ENCODE data around the gene PNLIPRP3.

PNLIPRP3 gene

GRCh38 chr10:116470768-116471415 is 43.2 kb downstream of the PNLIPRP3 start:
- no peaks in the 10 kb centered on the region for H3K4me1 ChIP-seq (ENCODE audit: insufficient read depth, low read length, severe bottlenecking)
- no peak overlapping the region for H3K4me3 ChIP-seq (ENCODE audit: low read depth, low read length, poor library complexity, severe bottlenecking)
- H3K4me2 ChIP-seq (ENCODE audit: low read length): no peak overlapping the region
- no peak overlapping the region for H3K9ac ChIP-seq (ENCODE audit: low read length)
- H3K27me3 ChIP-seq (ENCODE audit: insufficient read depth, low read length): no peaks in the 10 kb centered on the region
- no peak for TF ChIP-seq EZH2 (IDR thresholded peaks at IDR 0.05; ENCODE audit: borderline replicate concordance, low read length)
- TF ChIP-seq CTCF (IDR thresholded peaks at IDR 0.05; ENCODE audit: low read length): peak; percentile 57
- H3K36me3 ChIP-seq (ENCODE audit: insufficient read depth, low read length): no peaks in the 10 kb centered on the region
- H4K20me1 ChIP-seq (ENCODE audit: insufficient read depth, low read length): no peaks in the 10 kb centered on the region
- no peak overlapping the region for H3K27ac ChIP-seq (ENCODE audit: low read depth, low read length, poor library complexity, severe bottlenecking)
- H2AFZ ChIP-seq (ENCODE audit: low read length): no peak overlapping the region
- H3K9me2 ChIP-seq (ENCODE audit: low read depth, low read length): no peaks in the 10 kb centered on the region
- no peaks in the 10 kb centered on the region for H3F3A ChIP-seq (ENCODE audit: insufficient read depth, low read length)
- no peaks in the 10 kb centered on the region for H3K9me3 ChIP-seq (ENCODE audit: low read length)
- no peaks in the 10 kb centered on the region for H3K79me2 ChIP-seq (ENCODE audit: insufficient read depth, low read length)

GRCh38 chr10:116472891-116473290 is 45.2 kb downstream of the PNLIPRP3 start:
- Histone ChIP-seq H3K36me3 (ENCODE audit: insufficient read depth, low read length) (no peaks in the 10 kb centered on the region), H2AFZ (ENCODE audit: low read length) (no peak overlapping the region), H3F3A (ENCODE audit: insufficient read depth, low read length) (no peaks in the 10 kb centered on the region), H3K9me3 (ENCODE audit: low read length) (no peaks in the 10 kb centered on the region), H3K9ac (ENCODE audit: low read length) (no peak overlapping the region), H3K9me2 (ENCODE audit: low read depth, low read length) (no peaks in the 10 kb centered on the region), H3K27me3 (ENCODE audit: insufficient read depth, low read length) (no peaks in the 10 kb centered on the region), H4K20me1 (ENCODE audit: insufficient read depth, low read length) (no peaks in the 10 kb centered on the region), H3K79me2 (ENCODE audit: insufficient read depth, low read length) (no peaks in the 10 kb centered on the region), H3K4me3 (ENCODE audit: low read depth, low read length, poor library complexity, severe bottlenecking) (no peak overlapping the region), H3K4me1 (ENCODE audit: insufficient read depth, low read length, severe bottlenecking) (no peaks in the 10 kb centered on the region), H3K27ac (ENCODE audit: low read depth, low read length, poor library complexity, severe bottlenecking) (no peak overlapping the region), H3K4me2 (ENCODE audit: low read length) (no peak overlapping the region)
- TF ChIP-seq CTCF (IDR thresholded peaks at IDR 0.05; ENCODE audit: low read length): no peak
- TF ChIP-seq EZH2 (IDR thresholded peaks at IDR 0.05; ENCODE audit: borderline replicate concordance, low read length): no peak

- Histone ChIP-seq H4K20me1 (ENCODE audit: insufficient read depth, low read length) (no peaks in the 10 kb centered on the region), H3K9me3 (ENCODE audit: low read length) (no peaks in the 10 kb centered on the region), H3K9me2 (ENCODE audit: low read depth, low read length) (no peaks in the 10 kb centered on the region)
These were observed 48.2 kb downstream of the PNLIPRP3 start for GRCh38 chr10:116475866-116476265.

More at GRCh38 chr10:116475866-116476265, 48.2 kb downstream of the PNLIPRP3 start:
- no peaks in the 10 kb centered on the region for H3K79me2 ChIP-seq (ENCODE audit: insufficient read depth, low read length)
- no peak overlapping the region for H2AFZ ChIP-seq (ENCODE audit: low read length)
- H3K36me3 ChIP-seq (ENCODE audit: insufficient read depth, low read length): no peaks in the 10 kb centered on the region
- no peak overlapping the region for H3K9ac ChIP-seq (ENCODE audit: low read length)
- TF ChIP-seq EZH2 (IDR thresholded peaks at IDR 0.05; ENCODE audit: borderline replicate concordance, low read length) (no peak), CTCF (IDR thresholded peaks at IDR 0.05; ENCODE audit: low read length) (no peak)
- no peaks in the 10 kb centered on the region for H3K27me3 ChIP-seq (ENCODE audit: insufficient read depth, low read length)
- no peak overlapping the region for H3K4me3 ChIP-seq (ENCODE audit: low read depth, low read length, poor library complexity, severe bottlenecking)
- H3K27ac ChIP-seq (ENCODE audit: low read depth, low read length, poor library complexity, severe bottlenecking): no peak overlapping the region
- no peaks in the 10 kb centered on the region for H3K4me1 ChIP-seq (ENCODE audit: insufficient read depth, low read length, severe bottlenecking)
- H3F3A ChIP-seq (ENCODE audit: insufficient read depth, low read length): no peaks in the 10 kb centered on the region
- H3K4me2 ChIP-seq (ENCODE audit: low read length): no peak overlapping the region
